HT1080 (cell line): Measurements from ENCODE around the gene RASGRF2. TPM values are rescaled to one million over a fixed set of nuclear protein-coding genes. Genes with fewer than 3 reads are reported as not detected.

Experiments
- DNase-seq: peaks from one replicate; pipeline ENCODE4 v3.0.0-alpha.2; 2015; ENCODE audit warnings: low read depth
- total RNA-seq: library from RNA; depleted of rRNA; stranded (reverse); fragments of >200 nt; shearing (Covaris generic); gene quantifications from 2 replicates; pipeline ENCODE4 v1.2.3, GENCODE V29; 2014

Gene RASGRF2
- total RNA-seq, 1 experiment from 2014 or later, result 6.4 TPM

- DNase-seq, result no peak
These were observed 5.0 kb upstream of the RASGRF2 start for GRCh38 chr5:80955082-80955590.

GRCh38 chr5:80956272-80956671 is 3.9 kb upstream of the RASGRF2 start:
- no peak for DNase-seq

GRCh38 chr5:80957031-80957761 is 3.0 kb upstream of the RASGRF2 start:
- DNase-seq, result no peak

- no peak for DNase-seq
These were observed 1.5 kb upstream of the RASGRF2 start for GRCh38 chr5:80958616-80959015.

- no peak for DNase-seq
These were observed 1.0 kb upstream of the RASGRF2 start for GRCh38 chr5:80959138-80959537.

- DNase-seq, result peak; percentile 58
These were observed 590 bp downstream of the RASGRF2 start for GRCh38 chr5:80960531-80961375.

GRCh38 chr5:80961376-80962281 is 1.5 kb downstream of the RASGRF2 start:
- DNase-seq, result peak; percentile 38

- DNase-seq, result no peak
These were observed 2.7 kb downstream of the RASGRF2 start for GRCh38 chr5:80962630-80963520.

- no peak for DNase-seq
These were observed 3.3 kb downstream of the RASGRF2 start for GRCh38 chr5:80963521-80963895.

GRCh38 chr5:80963966-80964481 is 3.9 kb downstream of the RASGRF2 start:
- peak; percentile 56 for DNase-seq

GRCh38 chr5:80964491-80964890 is 4.3 kb downstream of the RASGRF2 start:
- DNase-seq, result peak; percentile 56

GRCh38 chr5:80964919-80965318 is 4.8 kb downstream of the RASGRF2 start:
- DNase-seq, result no peak

GRCh38 chr5:80967500-80968181 is 7.5 kb downstream of the RASGRF2 start:
- peak; percentile 96 for DNase-seq

GRCh38 chr5:80973027-80973426 is 12.9 kb downstream of the RASGRF2 start:
- no peak for DNase-seq

GRCh38 chr5:80975065-80975464 is 14.9 kb downstream of the RASGRF2 start:
- DNase-seq, result peak; percentile 64

GRCh38 chr5:80976985-80977384 is 16.8 kb downstream of the RASGRF2 start:
- DNase-seq, result peak; percentile 38

- no peak for DNase-seq
These were observed 17.6 kb downstream of the RASGRF2 start for GRCh38 chr5:80977764-80978163.

GRCh38 chr5:80978772-80979317 is 18.7 kb downstream of the RASGRF2 start:
- DNase-seq, result no peak

- DNase-seq, result no peak
These were observed 21.9 kb downstream of the RASGRF2 start for GRCh38 chr5:80982093-80982492.
